CD8-positive, alpha-beta memory T cell (primary cell): ENCODE measurements around the gene MSH2. TPM values are rescaled to one million over a fixed set of nuclear protein-coding genes. Genes with fewer than 3 reads are reported as not detected.
"Not testable (repeated sequence)": the region's sequence is repeated elsewhere in the genome, so short reads cannot be mapped to it uniquely, and the experiment has no call there.

Experiments used
- CTCF ChIA-PET: fragments of 350-600 bp; sonication (Branson Sonifier 250); formaldehyde crosslinking; loops from one replicate; lab custom pipeline; 2021; ENCODE audit warnings: antibody characterized with exemption; lab: Charles Lee
- POLR2A ChIA-PET: fragments of 350-600 bp; sonication (Branson Sonifier 250); formaldehyde crosslinking; loops from one replicate; lab custom pipeline; 2021; ENCODE audit warnings: antibody characterized with exemption; lab: Charles Lee
- DNase-seq, 5 donors: peaks; one replicate each; pipeline versions ENCODE4 v3.0.0 to v3.0.0-alpha.2; 2020 to 2022; ENCODE audit warnings: mixed read lengths in 1 of 5
- H3K27ac ChIP-seq: one replicate; pipeline ENCODE4 v1.7.0; 2013; ENCODE audit warnings: low read depth, mild to moderate bottlenecking, low read length, moderate library complexity
- H3K27me3 ChIP-seq: 2 replicates; pipeline ENCODE4 v1.7.0; 2013; ENCODE audit warnings: low read length, mild to moderate bottlenecking; ENCODE audit not compliant: insufficient read depth, poor library complexity, severe bottlenecking
- H3K36me3 ChIP-seq: 2 replicates; pipeline ENCODE4 v1.7.0; 2013; ENCODE audit warnings: mild to moderate bottlenecking, low read length, moderate library complexity; ENCODE audit not compliant: insufficient read depth
- H3K4me1 ChIP-seq: 2 replicates; pipeline ENCODE4 v1.7.0; 2013; ENCODE audit warnings: mild to moderate bottlenecking, low read length, moderate library complexity; ENCODE audit not compliant: insufficient read depth
- H3K4me3 ChIP-seq: 2 replicates; pipeline ENCODE4 v1.7.0; 2013; ENCODE audit warnings: mild to moderate bottlenecking, low read length
- H3K9me3 ChIP-seq: 2 replicates; pipeline ENCODE4 v1.7.0; 2013; ENCODE audit warnings: mild to moderate bottlenecking, low read length
- H3K27ac Mint-ChIP-seq, 8 donors: one replicate each; pipeline ENCODE4 v1.8.0; 2020 to 2021; ENCODE audit warnings: mixed read lengths in 8 of 8, mild to moderate bottlenecking in 6 of 8, inconsistent platforms in 3 of 8, moderate library complexity in 3 of 8
- H3K27me3 Mint-ChIP-seq, 2 donors: one replicate each; pipeline ENCODE4 v1.8.0; 2020 to 2021; ENCODE audit warnings: mixed read lengths in 2 of 2, mild to moderate bottlenecking in 1 of 2, moderate library complexity in 1 of 2
- H3K36me3 Mint-ChIP-seq, 3 donors: one replicate each; pipeline ENCODE4 v1.8.0; 2020 to 2021; ENCODE audit warnings: mixed read lengths in 3 of 3, inconsistent platforms in 1 of 3, mild to moderate bottlenecking in 1 of 3
- H3K4me1 Mint-ChIP-seq, 3 donors: one replicate each; pipeline ENCODE4 v1.8.0; 2020 to 2021; ENCODE audit warnings: mixed read lengths in 3 of 3, inconsistent platforms in 1 of 3, mild to moderate bottlenecking in 1 of 3
- H3K4me3 Mint-ChIP-seq, 7 donors: one replicate each; pipeline ENCODE4 v1.8.0; 2020 to 2021; ENCODE audit warnings: mixed read lengths in 7 of 7, mild to moderate bottlenecking in 6 of 7, moderate library complexity in 4 of 7, inconsistent platforms in 2 of 7
- H3K9me3 Mint-ChIP-seq, 5 donors: one replicate each; pipeline ENCODE4 v1.8.0; 2020 to 2022; ENCODE audit warnings: mixed read lengths in 5 of 5, mild to moderate bottlenecking in 3 of 5, moderate library complexity in 2 of 5, inconsistent platforms in 1 of 5
- polyA plus RNA-seq: library from polyadenylated mRNA; unstranded; fragments of 300-500 nt; fragmentation: Illumina TruSeq; gene quantifications from one replicate; pipeline ENCODE4 v1.2.3, GENCODE V29; 2021
- total RNA-seq, 2 experiments: library from RNA; stranded (reverse); gene quantifications; one replicate each; pipeline ENCODE4 v1.2.3, GENCODE V29; 2021

Gene MSH2
- total and polyA plus RNA-seq, 3 experiments from 2014 or later: 25.4 to 60.6 (median 58.5) TPM

- H3K36me3 ChIP-seq, H3K9me3 Mint-ChIP-seq, H3K9me3 ChIP-seq, H3K27ac Mint-ChIP-seq, H3K4me1 Mint-ChIP-seq, H3K4me1 ChIP-seq, H3K27me3 Mint-ChIP-seq, H3K4me3 Mint-ChIP-seq, H3K27ac ChIP-seq, POLR2A ChIA-PET, H3K27me3 ChIP-seq, H3K36me3 Mint-ChIP-seq, H3K4me3 ChIP-seq, DNase-seq, CTCF ChIA-PET: not testable (repeated sequence)
Measured at GRCh38 chr2:47361505-47362229, 41.3 kb upstream of the MSH2 start.

GRCh38 chr2:47373747-47374146 is 29.2 kb upstream of the MSH2 start:
- Histone ChIP-seq H3K36me3 (no peaks in the 10 kb centered on the region), H3K4me3 (no peak overlapping the region), H3K27ac (no peak overlapping the region), H3K9me3 (no peaks in the 10 kb centered on the region), H3K4me1 (no peaks in the 10 kb centered on the region), H3K27me3 (no peaks in the 10 kb centered on the region)
- Mint-ChIP-seq H3K27me3 (peaks cover 14 to 18% of the 10 kb centered on the region in 2 donors), H3K36me3 (no peaks in the 10 kb centered on the region), H3K27ac (no peak overlapping the region), H3K4me1 (peaks cover under 1 to 5% (median under 1%) of the 10 kb centered on the region in 3 donors), H3K9me3 (no peaks in the 10 kb centered on the region), H3K4me3 (no peak overlapping the region)
- ChIA-PET POLR2A (no interaction called here), CTCF (interaction anchor here (1.0 kb wide), 1 partner anchor 13 kb away, joined by 3 read pairs; no protein-coding TSS in a partner anchor)
- no peak for DNase-seq

- Mint-ChIP-seq H3K27ac (no peak overlapping the region), H3K9me3 (no peaks in the 10 kb centered on the region), H3K4me3 (no peak overlapping the region), H3K4me1 (peaks cover 0 to 3% (median 0%) of the 10 kb centered on the region in 3 donors), H3K27me3 (peaks cover 13 to 29% of the 10 kb centered on the region in 2 donors), H3K36me3 (no peaks in the 10 kb centered on the region)
- Histone ChIP-seq H3K4me3 (no peak overlapping the region), H3K9me3 (no peaks in the 10 kb centered on the region), H3K27ac (no peak overlapping the region), H3K36me3 (no peaks in the 10 kb centered on the region), H3K4me1 (no peaks in the 10 kb centered on the region), H3K27me3 (no peaks in the 10 kb centered on the region)
- CTCF ChIA-PET: no interaction called here
- no peak for DNase-seq
- POLR2A ChIA-PET: no interaction called here
Measured at GRCh38 chr2:47375307-47375706, 27.6 kb upstream of the MSH2 start.

- Histone ChIP-seq H3K4me1 (no peaks in the 10 kb centered on the region), H3K27ac (no peak overlapping the region), H3K27me3 (no peaks in the 10 kb centered on the region), H3K9me3 (no peaks in the 10 kb centered on the region), H3K4me3 (no peak overlapping the region), H3K36me3 (no peaks in the 10 kb centered on the region)
- H3K36me3 Mint-ChIP-seq: no peaks in the 10 kb centered on the region
- peaks cover 3 to 17% of the 10 kb centered on the region in 2 donors for H3K27me3 Mint-ChIP-seq
- ChIA-PET CTCF (no interaction called here), POLR2A (no interaction called here)
- no peak overlapping the region for H3K27ac Mint-ChIP-seq
- no peak for DNase-seq
- no peak overlapping the region for H3K4me3 Mint-ChIP-seq
- no peaks in the 10 kb centered on the region for H3K4me1 Mint-ChIP-seq
- no peaks in the 10 kb centered on the region for H3K9me3 Mint-ChIP-seq
Measured at GRCh38 chr2:47379384-47379783, 23.6 kb upstream of the MSH2 start.

GRCh38 chr2:47381408-47381807 is 21.5 kb upstream of the MSH2 start:
- Mint-ChIP-seq H3K27me3 (peaks cover 3 to 17% of the 10 kb centered on the region in 2 donors), H3K4me1 (no peaks in the 10 kb centered on the region), H3K36me3 (no peaks in the 10 kb centered on the region), H3K9me3 (no peaks in the 10 kb centered on the region), H3K27ac (no peak overlapping the region), H3K4me3 (no peak overlapping the region)
- Histone ChIP-seq H3K27ac (no peak overlapping the region), H3K36me3 (no peaks in the 10 kb centered on the region), H3K4me3 (no peak overlapping the region), H3K4me1 (no peaks in the 10 kb centered on the region), H3K27me3 (no peaks in the 10 kb centered on the region), H3K9me3 (no peaks in the 10 kb centered on the region)
- POLR2A ChIA-PET: no interaction called here
- no peak for DNase-seq
- CTCF ChIA-PET: no interaction called here

GRCh38 chr2:47386551-47386950 is 16.4 kb upstream of the MSH2 start:
- Mint-ChIP-seq H3K36me3 (no peaks in the 10 kb centered on the region), H3K27ac (no peak overlapping the region), H3K9me3 (no peaks in the 10 kb centered on the region), H3K27me3 (peaks cover 7 to 24% of the 10 kb centered on the region in 2 donors), H3K4me3 (no peak overlapping the region), H3K4me1 (no peaks in the 10 kb centered on the region)
- Histone ChIP-seq H3K27me3 (no peaks in the 10 kb centered on the region), H3K4me1 (no peaks in the 10 kb centered on the region), H3K9me3 (no peaks in the 10 kb centered on the region), H3K4me3 (no peak overlapping the region), H3K36me3 (no peaks in the 10 kb centered on the region), H3K27ac (no peak overlapping the region)
- no peak for DNase-seq
- ChIA-PET POLR2A (no interaction called here), CTCF (interaction anchor here (1.1 kb wide), 1 partner anchor 13 kb away, joined by 3 read pairs; no protein-coding TSS in a partner anchor)

- H3K36me3 Mint-ChIP-seq: no peaks in the 10 kb centered on the region
- no peak overlapping the region for H3K4me3 Mint-ChIP-seq
- ChIA-PET CTCF (interaction anchor here (1.0 to 1.7 kb wide), 5 partner anchors 10 to 53 kb away, joined by 3 to 9 read pairs (median 4); partner anchors contain the start of gene MSH2), POLR2A (no interaction called here)
- H3K27me3 Mint-ChIP-seq: peaks cover 9 to 24% of the 10 kb centered on the region in 2 donors
- Histone ChIP-seq H3K9me3 (no peaks in the 10 kb centered on the region), H3K27ac (no peak overlapping the region), H3K4me1 (no peaks in the 10 kb centered on the region), H3K36me3 (no peaks in the 10 kb centered on the region), H3K4me3 (no peak overlapping the region), H3K27me3 (no peaks in the 10 kb centered on the region)
- no peaks in the 10 kb centered on the region for H3K9me3 Mint-ChIP-seq
- peak overlapping the region in 1 of 8 donors; percentile 73 for H3K27ac Mint-ChIP-seq
- H3K4me1 Mint-ChIP-seq: no peaks in the 10 kb centered on the region
- no peak for DNase-seq
Measured at GRCh38 chr2:47388888-47389287, 14.1 kb upstream of the MSH2 start.

- H3K27ac ChIP-seq: no peak overlapping the region
- Mint-ChIP-seq H3K4me3 (no peak overlapping the region), H3K9me3 (no peaks in the 10 kb centered on the region), H3K36me3 (no peaks in the 10 kb centered on the region), H3K27me3 (peaks cover 9 to 24% of the 10 kb centered on the region in 2 donors), H3K27ac (peak overlapping the region in 1 of 8 donors; percentile 73), H3K4me1 (no peaks in the 10 kb centered on the region)
- no peak overlapping the region for H3K4me3 ChIP-seq
- POLR2A ChIA-PET: no interaction called here
- CTCF ChIA-PET: no interaction called here
- H3K9me3 ChIP-seq: no peaks in the 10 kb centered on the region
- H3K27me3 ChIP-seq: no peaks in the 10 kb centered on the region
- H3K36me3 ChIP-seq: no peaks in the 10 kb centered on the region
- no peaks in the 10 kb centered on the region for H3K4me1 ChIP-seq
- DNase-seq: no peak
Measured at GRCh38 chr2:47389692-47390091, 13.3 kb upstream of the MSH2 start.
